ENCODE measurements around the gene AQP12A. TPM values are rescaled to one million over a fixed set of nuclear protein-coding genes. Genes with fewer than 3 reads are reported as not detected.

AQP12A gene
- polyA plus RNA-seq, 1 donor (not counting 4 experiments of a cell fraction or from before 2014, with no cell fraction given) = not detected

- Histone ChIP-seq H3K27me3 (ENCODE audit: control insufficient read depth, extremely low read depth, insufficient read depth, low read length) (peaks cover 14% of the 10 kb centered on the region), H3K27ac (ENCODE audit: control insufficient read depth, insufficient read depth, low read length) (no peak overlapping the region), H3K4me2 (ENCODE audit: control insufficient read depth, extremely low read depth, insufficient read depth, low read depth, low read length) (no peak overlapping the region), H2AFZ (ENCODE audit: control insufficient read depth, low read length) (no peak overlapping the region), H3K4me1 (ENCODE audit: control insufficient read depth, extremely low read depth, insufficient read depth, low read length) (no peaks in the 10 kb centered on the region), H3K9me3 (ENCODE audit: control insufficient read depth, low read depth, low read length) (no peaks in the 10 kb centered on the region), H3K4me3 (ENCODE audit: control insufficient read depth in 2 of 3, extremely low read depth in 1 of 3, insufficient read depth in 2 of 3, low read depth in 1 of 3, low read length in 3 of 3) (no peak overlapping the region), H4K20me1 (ENCODE audit: control insufficient read depth, extremely low read depth, insufficient read depth, low read length) (peaks cover 2% of the 10 kb centered on the region), H3K36me3 (ENCODE audit: control insufficient read depth in 2 of 2, extremely low read depth in 1 of 2, insufficient read depth in 2 of 2, low read length in 2 of 2) (no peaks in the 10 kb centered on the region), H3K79me2 (ENCODE audit: control insufficient read depth, insufficient read depth, low read length) (no peaks in the 10 kb centered on the region), H3K9me1 (ENCODE audit: control insufficient read depth, extremely low read depth, insufficient read depth, low read length) (no peaks in the 10 kb centered on the region), H3K9ac (ENCODE audit: control insufficient read depth, extremely low read depth, insufficient read depth, low read length) (no peak overlapping the region)
- DNase-seq (ENCODE audit: low read depth, low spot score) (no peak), FAIRE-seq (no peak)
- TF ChIP-seq CTCF (optimal IDR thresholded peaks at IDR 0.05 in 1 of 3, IDR thresholded peaks at IDR 0.05 in 1 of 3, conservative IDR thresholded peaks at IDR 0.05 in 1 of 3; ENCODE audit: extremely low read depth in 1 of 3, insufficient read depth in 2 of 3, low read length in 3 of 3) = no peak
- no peak for TF ChIP-seq EZH2 (IDR thresholded peaks at IDR 0.05; ENCODE audit: low read length)
- dilution Hi-C loops (cut with MboI; ENCODE audit: extremely low pct_ligation_motif_present, low sequenced_read_pairs) = no loop called here
Measured at GRCh38 chr2:240735476-240735875, 43.8 kb downstream of the AQP12A start.

GRCh38 chr2:240736281-240737250 is 44.9 kb downstream of the AQP12A start:
- FAIRE-seq = no peak
- H3K27me3 ChIP-seq (ENCODE audit: control insufficient read depth, extremely low read depth, insufficient read depth, low read length) = peaks cover 7% of the 10 kb centered on the region
- TF ChIP-seq CTCF (optimal IDR thresholded peaks at IDR 0.05 in 1 of 3, IDR thresholded peaks at IDR 0.05 in 1 of 3, conservative IDR thresholded peaks at IDR 0.05 in 1 of 3; ENCODE audit: extremely low read depth in 1 of 3, insufficient read depth in 2 of 3, low read length in 3 of 3) = no peak
- no peak overlapping the region for H3K9ac ChIP-seq (ENCODE audit: control insufficient read depth, extremely low read depth, insufficient read depth, low read length)
- no peak overlapping the region for H3K4me2 ChIP-seq (ENCODE audit: control insufficient read depth, extremely low read depth, insufficient read depth, low read depth, low read length)
- H2AFZ ChIP-seq (ENCODE audit: control insufficient read depth, low read length) = no peak overlapping the region
- peaks cover 2% of the 10 kb centered on the region for H4K20me1 ChIP-seq (ENCODE audit: control insufficient read depth, extremely low read depth, insufficient read depth, low read length)
- no peaks in the 10 kb centered on the region for H3K4me1 ChIP-seq (ENCODE audit: control insufficient read depth, extremely low read depth, insufficient read depth, low read length)
- H3K9me1 ChIP-seq (ENCODE audit: control insufficient read depth, extremely low read depth, insufficient read depth, low read length) = no peaks in the 10 kb centered on the region
- no peak overlapping the region for H3K4me3 ChIP-seq (ENCODE audit: control insufficient read depth in 2 of 3, extremely low read depth in 1 of 3, insufficient read depth in 2 of 3, low read depth in 1 of 3, low read length in 3 of 3)
- no peaks in the 10 kb centered on the region for H3K9me3 ChIP-seq (ENCODE audit: control insufficient read depth, low read depth, low read length)
- no peak for DNase-seq (ENCODE audit: low read depth, low spot score)
- H3K79me2 ChIP-seq (ENCODE audit: control insufficient read depth, insufficient read depth, low read length) = no peaks in the 10 kb centered on the region
- H3K27ac ChIP-seq (ENCODE audit: control insufficient read depth, insufficient read depth, low read length) = no peak overlapping the region
- dilution Hi-C loops (cut with MboI; ENCODE audit: extremely low pct_ligation_motif_present, low sequenced_read_pairs) = no loop called here
- no peaks in the 10 kb centered on the region for H3K36me3 ChIP-seq (ENCODE audit: control insufficient read depth in 2 of 2, extremely low read depth in 1 of 2, insufficient read depth in 2 of 2, low read length in 2 of 2)
